HepG2 (cell line): ENCODE results near the gene VAV2. TPM values are rescaled to one million over a fixed set of nuclear protein-coding genes. Genes with fewer than 3 reads are reported as not detected.

Experiments
- ATAC-seq: fragments of 200-7000 bp; cut with Tn5 transposase; 3 replicates; pipeline ENCODE4 v1.9.1; 2020; ENCODE audit warnings: mild to moderate bottlenecking, moderate library complexity
- BruUV-seq: library from RNA; stranded (reverse); fragments of 400-500 nt; replicated peaks from 2 replicates; lab custom pipeline; 2021; lab: Mats Ljungman, UMichigan
- CTCF ChIA-PET: fragments of 300-600 bp; formaldehyde crosslinking; extraction: SDS; loops from one replicate; lab custom pipeline; 2021; ENCODE audit warnings: low total read pairs, inconsistent platforms, low intra/inter-chr PET ratio; lab: Yijun Ruan, JAX
- POLR2A ChIA-PET: fragments of 350-600 bp; sonication (Branson Sonifier 250); formaldehyde crosslinking; loops from one replicate; lab custom pipeline; 2020; ENCODE audit warnings: antibody characterized with exemption, inconsistent platforms; lab: Yijun Ruan, JAX
- DNase-seq: peaks from one replicate; pipeline ENCODE4 v3.0.0-alpha.2; 2015; ENCODE audit warnings: low spot score
- FAIRE-seq: peaks from 3 replicates; lab custom pipeline; 2011; peaks lifted over from hg19 to GRCh38; lab: Jason Lieb, UNC
- H2AFZ ChIP-seq: one replicate; pipeline ENCODE4 v1.6.1; 2011; ENCODE audit warnings: low read length, inconsistent platforms
- H3K27ac ChIP-seq: fragments of 300-600 bp; 3 replicates; pipeline ENCODE4 v1.8.0; 2011; ENCODE audit warnings: mixed run types, mild to moderate bottlenecking, mixed read lengths, low read length, inconsistent platforms; ENCODE audit not compliant: insufficient read depth; ENCODE audit errors: extremely low read length
- H3K27me3 ChIP-seq, 2 experiments: fragments of 200-600 bp in 1 of 2; 2 replicates in 1 of 2; 3 replicates in 1 of 2; pipeline versions ENCODE4 v1.6.0 to v1.8.0; 2011; ENCODE audit warnings: low read length in 2 of 2, mild to moderate bottlenecking in 2 of 2, moderate library complexity in 2 of 2, inconsistent platforms in 1 of 2; ENCODE audit not compliant: insufficient read depth in 2 of 2, control insufficient read depth in 1 of 2
- H3K36me3 ChIP-seq, 2 experiments: fragments of 200-600 bp in 1 of 2; replicated peaks in 1 of 2; 2 replicates in 1 of 2; 3 replicates in 1 of 2; pipeline versions ENCODE4 v1.5.1 to v1.8.0; 2011; ENCODE audit warnings: low read length in 2 of 2, inconsistent platforms in 1 of 2; ENCODE audit not compliant: insufficient read depth in 2 of 2, control insufficient read depth in 1 of 2
- H3K4me1 ChIP-seq: 2 replicates; pipeline ENCODE4 v1.5.1; 2012; ENCODE audit warnings: low read length, inconsistent platforms; ENCODE audit not compliant: insufficient read depth
- H3K4me2 ChIP-seq: 2 replicates; pipeline ENCODE4 v1.6.0; 2011; ENCODE audit warnings: low read depth, low read length, inconsistent platforms
- H3K4me3 ChIP-seq, 3 experiments: fragments of 200-600 bp in 1 of 3; sonication (generic), shearing (Covaris generic) in 1 of 3; replicated peaks in 1 of 3; 2 replicates each; pipeline ENCODE4 v1.5.1; 2011 to 2016; ENCODE audit warnings: low read length in 3 of 3, inconsistent platforms in 2 of 3, low read depth in 2 of 3, mild to moderate bottlenecking in 2 of 3, control low read depth in 1 of 3, mixed read lengths in 1 of 3; ENCODE audit not compliant: insufficient read depth in 1 of 3
- H3K79me2 ChIP-seq: one replicate; pipeline ENCODE4 v1.6.1; 2011; ENCODE audit warnings: low read length, inconsistent platforms; ENCODE audit not compliant: insufficient read depth
- H3K9ac ChIP-seq: 2 replicates; pipeline ENCODE4 v1.6.0; 2011; ENCODE audit warnings: mild to moderate bottlenecking, low read depth, low read length, inconsistent platforms; ENCODE audit not compliant: insufficient read depth
- H3K9me3 ChIP-seq: 2 replicates; pipeline ENCODE4 v1.5.1; 2012; ENCODE audit warnings: mild to moderate bottlenecking, low read length
- H4K20me1 ChIP-seq: 2 replicates; pipeline ENCODE4 v1.6.0; 2011; ENCODE audit warnings: inconsistent platforms, mild to moderate bottlenecking, low read length, moderate library complexity; ENCODE audit not compliant: insufficient read depth
- CEBPB ChIP-seq: IDR thresholded peaks from 2 replicates; pipeline ENCODE4 v1.6.1; 2011; ENCODE audit warnings: low read depth, low read length, improper control_type of control experiment, borderline replicate concordance
- FOXC1 ChIP-seq: sonication (generic); formaldehyde crosslinking; IDR thresholded peaks from 2 replicates; pipeline ENCODE4 v1.8.0; 2022; ENCODE audit warnings: mild to moderate bottlenecking, missing genetic modification reagents, borderline replicate concordance
- GABPB1 ChIP-seq: IDR thresholded peaks from 2 replicates; pipeline ENCODE4 v1.6.1; 2016; ENCODE audit warnings: mild to moderate bottlenecking, missing genetic modification reagents, moderate library complexity, missing compliant biosample characterization
- KLF9 ChIP-seq: IDR thresholded peaks from 2 replicates; pipeline ENCODE4 v1.6.1; 2016; ENCODE audit warnings: low read depth
- NR1H2 ChIP-seq: sonication (generic); formaldehyde crosslinking; IDR thresholded peaks from 2 replicates; pipeline ENCODE4 v1.8.1; 2022; ENCODE audit warnings: low read depth, missing genetic modification reagents, borderline replicate concordance
- SMAD1 ChIP-seq: sonication (generic); formaldehyde crosslinking; IDR thresholded peaks from 2 replicates; pipeline ENCODE4 v1.4.0; 2020; ENCODE audit warnings: missing genetic modification reagents, low read depth, mild to moderate bottlenecking, borderline replicate concordance
- SNRNP70 ChIP-seq: fragments of 200-400 bp; formaldehyde crosslinking; IDR thresholded peaks from 2 replicates; pipeline ENCODE4 v1.6.1; 2017; ENCODE audit warnings: mild to moderate bottlenecking, low read depth, low read length, moderate library complexity
- ZFP82 ChIP-seq: sonication (generic); formaldehyde crosslinking; IDR thresholded peaks from 2 replicates; pipeline ENCODE4 v1.5.1; 2020; ENCODE audit warnings: mild to moderate bottlenecking, missing genetic modification reagents, borderline replicate concordance
- ZNF546 ChIP-seq: sonication (generic); formaldehyde crosslinking; conservative IDR thresholded peaks from 2 replicates; pipeline ENCODE4 v1.8.1; 2023; ENCODE audit warnings: mild to moderate bottlenecking, missing genetic modification reagents
- ZNF781 ChIP-seq: sonication (generic); formaldehyde crosslinking; IDR thresholded peaks from 2 replicates; pipeline ENCODE4 v1.5.1; 2020; ENCODE audit warnings: borderline replicate concordance, mild to moderate bottlenecking, missing genetic modification reagents; ENCODE audit errors: not compliant biosample characterization
- ZSCAN20 ChIP-seq: sonication (generic); formaldehyde crosslinking; IDR thresholded peaks from 2 replicates; pipeline ENCODE4 v1.4.0; 2020; ENCODE audit warnings: missing genetic modification reagents, mild to moderate bottlenecking, borderline replicate concordance
- WGBS: methylation state at CpG from one replicate; pipeline ENCODE4 v1.1.6; 2017; ENCODE audit warnings: low lambda C conversion rate; 5-methylcytosine and 5-hydroxymethylcytosine counted together
- in situ Hi-C: cut with HindIII; loops from 2 replicates; pipeline ENCODE4 v1.10.0; 2017; ENCODE audit warnings: low pct_unique_long_range_greater_than_20kb; ENCODE audit not compliant: extremely low pct_ligation_motif_present
- intact Hi-C: fragments of 100-400 bp; cut with micrococcal nuclease; formaldehyde crosslinking; loops from one replicate; pipeline ENCODE4 v1.10.0; 2022; ENCODE audit not compliant: unreplicated experiment
- polyA plus RNA-seq, 8 experiments: library from polyadenylated mRNA; depleted of rRNA in 3 of 8; stranded (reverse) in 7 of 8; unstranded in 1 of 8; fragments of >200 nt; fragmentation: Illumina TruSeq in 4 of 8; extraction: Trizol in 4 of 8; gene quantifications; 2 replicates each; pipeline versions ENCODE4 v1.2.1 to v1.2.3, GENCODE V29; 2011 to 2016; ENCODE audit warnings: low read depth in 4 of 8, missing spikeins in 1 of 8, mixed read lengths in 1 of 8; ENCODE audit not compliant: insufficient read depth in 1 of 8
- total RNA-seq, 5 experiments: library from RNA; depleted of rRNA; stranded (reverse); fragments of >200 nt; fragmentation: Illumina TruSeq; extraction: Trizol; gene quantifications; 2 replicates each; pipeline ENCODE4 v1.2.3, GENCODE V29; 2016; ENCODE audit warnings: low read depth in 1 of 5
- TF ChIP-seq, protein P1 (sequence below): sonication (generic); formaldehyde crosslinking; IDR thresholded peaks from 2 replicates; pipeline ENCODE4 v1.4.0; 2020; ENCODE audit warnings: missing genetic modification reagents, mild to moderate bottlenecking, borderline replicate concordance

Gene VAV2
- total and polyA plus RNA-seq, 2 of the 13 experiments (the other 11 are each of a cell fraction or from before 2014, with no cell fraction given), result 22.5 to 22.9 TPM

DNA sequence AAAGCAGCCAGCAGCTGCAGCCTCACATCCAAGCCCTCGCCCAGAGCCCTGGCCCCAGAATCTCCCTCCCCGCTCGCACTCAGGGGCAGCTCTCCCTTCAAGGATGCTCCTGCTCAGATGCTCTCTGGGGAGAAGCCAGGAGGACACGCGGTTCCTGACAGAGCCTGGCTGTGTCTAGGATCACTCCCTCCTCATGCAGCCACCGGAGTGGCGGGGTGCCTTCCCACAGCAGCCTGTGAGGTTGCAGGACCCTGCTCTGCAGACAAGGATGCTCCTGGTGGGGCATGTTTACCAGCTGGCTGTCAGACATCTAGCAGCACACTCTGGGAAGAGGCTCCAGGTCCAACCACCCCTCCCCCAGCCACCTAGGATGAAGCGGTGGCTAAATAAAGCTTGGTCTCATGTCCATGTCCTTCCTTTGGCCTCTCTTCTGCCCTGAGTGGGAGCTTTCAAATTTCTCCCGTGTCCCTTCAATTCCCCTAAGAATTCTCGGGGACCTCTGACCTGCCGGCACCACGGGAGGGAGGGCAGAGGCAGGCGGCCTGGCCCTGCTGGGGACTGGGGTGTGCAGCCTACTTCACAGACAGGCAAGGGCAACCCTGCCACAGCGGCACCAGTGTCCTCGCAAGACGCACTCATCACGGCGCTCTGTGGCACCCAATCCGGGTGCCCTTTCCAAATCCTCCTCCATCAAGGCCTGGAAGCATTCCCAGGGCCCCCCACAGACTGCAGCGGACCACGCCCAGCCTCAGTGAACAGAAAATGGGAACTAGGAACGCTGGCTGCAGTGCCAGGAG lies 165.6 kb downstream of the VAV2 start:
- WGBS, result 95% methylated on average over 16 of the region's 22 CpGs
- Histone ChIP-seq H3K4me1 (no peaks in the 10 kb centered on the region), H4K20me1 (peaks cover 6% of the 10 kb centered on the region; the same call in 1 of the 2 replicates), H3K79me2 (no peaks in the 10 kb centered on the region), H3K9me3 (no peaks in the 10 kb centered on the region), H3K27me3 (no peaks in the 10 kb centered on the region), H3K27ac (no peak overlapping the region), H3K4me2 (no peak overlapping the region), H3K9ac (no peak overlapping the region), H3K36me3 (peaks cover 18 to 34% of the 10 kb centered on the region in 2 experiments; a peak in 4 of 5 replicates), H2AFZ (no peak overlapping the region), H3K4me3 (no peak overlapping the region)
- TF ChIP-seq ZNF781 (CRISPR knock-in tag), result no peak
- TF ChIP-seq FOXC1 (CRISPR knock-in tag), result no peak
- TF ChIP-seq SMAD1, result no peak
- no peak for TF ChIP-seq ZSCAN20 (CRISPR knock-in tag)
- TF ChIP-seq CEBPB, result no peak
- no peak for TF ChIP-seq NR1H2
- TF ChIP-seq ZNF546 (CRISPR knock-in tag), result no peak
- TF ChIP-seq KLF9 (CRISPR knock-in tag), result no peak
- TF ChIP-seq, protein P1, sequence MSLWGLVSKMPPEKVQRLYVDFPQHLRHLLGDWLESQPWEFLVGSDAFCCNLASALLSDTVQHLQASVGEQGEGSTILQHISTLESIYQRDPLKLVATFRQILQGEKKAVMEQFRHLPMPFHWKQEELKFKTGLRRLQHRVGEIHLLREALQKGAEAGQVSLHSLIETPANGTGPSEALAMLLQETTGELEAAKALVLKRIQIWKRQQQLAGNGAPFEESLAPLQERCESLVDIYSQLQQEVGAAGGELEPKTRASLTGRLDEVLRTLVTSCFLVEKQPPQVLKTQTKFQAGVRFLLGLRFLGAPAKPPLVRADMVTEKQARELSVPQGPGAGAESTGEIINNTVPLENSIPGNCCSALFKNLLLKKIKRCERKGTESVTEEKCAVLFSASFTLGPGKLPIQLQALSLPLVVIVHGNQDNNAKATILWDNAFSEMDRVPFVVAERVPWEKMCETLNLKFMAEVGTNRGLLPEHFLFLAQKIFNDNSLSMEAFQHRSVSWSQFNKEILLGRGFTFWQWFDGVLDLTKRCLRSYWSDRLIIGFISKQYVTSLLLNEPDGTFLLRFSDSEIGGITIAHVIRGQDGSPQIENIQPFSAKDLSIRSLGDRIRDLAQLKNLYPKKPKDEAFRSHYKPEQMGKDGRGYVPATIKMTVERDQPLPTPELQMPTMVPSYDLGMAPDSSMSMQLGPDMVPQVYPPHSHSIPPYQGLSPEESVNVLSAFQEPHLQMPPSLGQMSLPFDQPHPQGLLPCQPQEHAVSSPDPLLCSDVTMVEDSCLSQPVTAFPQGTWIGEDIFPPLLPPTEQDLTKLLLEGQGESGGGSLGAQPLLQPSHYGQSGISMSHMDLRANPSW (CRISPR knock-in tag), result no peak
- TF ChIP-seq ZFP82 (CRISPR knock-in tag), result no peak
- TF ChIP-seq GABPB1, result no peak
- TF ChIP-seq SNRNP70, result no peak
- no TSS peak for BruUV-seq
- in situ Hi-C loops (no loop called here), intact Hi-C loops (no loop called here)
- DNase-seq, result no peak
- ChIA-PET POLR2A (no interaction called here), CTCF (no interaction called here)
- FAIRE-seq, result no peak
- no peak; the same call in 2 of the 3 replicates for ATAC-seq
